Muscle layer of duodenum (tissue), 2 donors: Measurements from ENCODE around the gene TSPO.

Experiments
- H3K27ac ChIP-seq: one replicate; pipeline ENCODE4 v1.7.0; 2013; ENCODE audit warnings: mild to moderate bottlenecking, low read length
- H3K27me3 ChIP-seq: one replicate; pipeline ENCODE4 v1.7.0; 2013; ENCODE audit warnings: low read depth, mild to moderate bottlenecking, control low read depth, low read length
- H3K36me3 ChIP-seq, 2 donors: one replicate each; pipeline ENCODE4 v1.7.0; 2013; ENCODE audit warnings: low read length in 2 of 2, control low read depth in 1 of 2, mild to moderate bottlenecking in 1 of 2; ENCODE audit not compliant: insufficient read depth in 2 of 2, control insufficient read depth in 1 of 2
- H3K4me1 ChIP-seq, 2 donors: one replicate each; pipeline ENCODE4 v1.7.0; 2013; ENCODE audit warnings: low read length in 2 of 2, mild to moderate bottlenecking in 2 of 2, control low read depth in 1 of 2, moderate library complexity in 1 of 2; ENCODE audit not compliant: insufficient read depth in 2 of 2, control insufficient read depth in 1 of 2
- H3K4me3 ChIP-seq, 2 donors: one replicate each; pipeline ENCODE4 v1.7.0; 2013; ENCODE audit warnings: low read length in 2 of 2, low read depth in 1 of 2, mild to moderate bottlenecking in 1 of 2
- H3K9me3 ChIP-seq, 2 donors: one replicate each; pipeline ENCODE4 v1.7.0; 2013; ENCODE audit warnings: low read length in 2 of 2, control low read depth in 1 of 2, mild to moderate bottlenecking in 1 of 2; ENCODE audit not compliant: control insufficient read depth in 1 of 2
- donor health status: healthy.

TSPO gene

GRCh38 chr22:43200031-43200430 lies 48.7 kb downstream of the TSPO start:
- peaks cover 6% of the 10 kb centered on the region for H3K27me3 ChIP-seq
- H3K4me1 ChIP-seq: no peaks in the 10 kb centered on the region
- no peaks in the 10 kb centered on the region for H3K9me3 ChIP-seq
- H3K4me3 ChIP-seq: no peak overlapping the region
- no peaks in the 10 kb centered on the region for H3K36me3 ChIP-seq
- no peak overlapping the region for H3K27ac ChIP-seq

- H3K9me3 ChIP-seq: no peaks in the 10 kb centered on the region
- no peak overlapping the region for H3K27ac ChIP-seq
- H3K4me1 ChIP-seq: no peaks in the 10 kb centered on the region
- peaks cover 6% of the 10 kb centered on the region for H3K27me3 ChIP-seq
- H3K36me3 ChIP-seq: no peaks in the 10 kb centered on the region
- no peak overlapping the region for H3K4me3 ChIP-seq
These were observed 49.2 kb downstream of the TSPO start for GRCh38 chr22:43200555-43200954.

- Histone ChIP-seq H3K36me3 (no peaks in the 10 kb centered on the region), H3K4me3 (no peak overlapping the region), H3K27me3 (no peaks in the 10 kb centered on the region), H3K4me1 (no peaks in the 10 kb centered on the region), H3K27ac (no peak overlapping the region), H3K9me3 (no peaks in the 10 kb centered on the region)
These were observed 50.3 kb downstream of the TSPO start for GRCh38 chr22:43201486-43202219.

- no peaks in the 10 kb centered on the region for H3K27me3 ChIP-seq
- H3K27ac ChIP-seq: no peak overlapping the region
- no peaks in the 10 kb centered on the region for H3K36me3 ChIP-seq
- no peak overlapping the region for H3K4me3 ChIP-seq
- no peaks in the 10 kb centered on the region for H3K4me1 ChIP-seq
- H3K9me3 ChIP-seq: no peaks in the 10 kb centered on the region
These were observed 51.0 kb downstream of the TSPO start for GRCh38 chr22:43202326-43202725.

GRCh38 chr22:43202756-43203410 lies 51.5 kb downstream of the TSPO start:
- no peaks in the 10 kb centered on the region for H3K36me3 ChIP-seq
- no peak overlapping the region for H3K4me3 ChIP-seq
- no peaks in the 10 kb centered on the region for H3K27me3 ChIP-seq
- H3K9me3 ChIP-seq: no peaks in the 10 kb centered on the region
- no peak overlapping the region for H3K27ac ChIP-seq
- H3K4me1 ChIP-seq: no peaks in the 10 kb centered on the region

- H3K9me3 ChIP-seq: no peaks in the 10 kb centered on the region
- no peak overlapping the region for H3K4me3 ChIP-seq
- no peak overlapping the region for H3K27ac ChIP-seq
- no peaks in the 10 kb centered on the region for H3K36me3 ChIP-seq
- no peaks in the 10 kb centered on the region for H3K27me3 ChIP-seq
- no peaks in the 10 kb centered on the region for H3K4me1 ChIP-seq
These were observed 52.2 kb downstream of the TSPO start for GRCh38 chr22:43203471-43203981.

- Histone ChIP-seq H3K36me3 (no peaks in the 10 kb centered on the region), H3K4me3 (no peak overlapping the region), H3K27me3 (no peaks in the 10 kb centered on the region), H3K27ac (no peak overlapping the region), H3K4me1 (no peaks in the 10 kb centered on the region), H3K9me3 (no peaks in the 10 kb centered on the region)
These were observed 53.9 kb downstream of the TSPO start for GRCh38 chr22:43205261-43205691.

- no peaks in the 10 kb centered on the region for H3K27me3 ChIP-seq
- H3K36me3 ChIP-seq: no peaks in the 10 kb centered on the region
- H3K4me3 ChIP-seq: no peak overlapping the region
- H3K9me3 ChIP-seq: no peaks in the 10 kb centered on the region
- no peak overlapping the region for H3K27ac ChIP-seq
- H3K4me1 ChIP-seq: no peaks in the 10 kb centered on the region
These were observed 54.6 kb downstream of the TSPO start for GRCh38 chr22:43205748-43206508.

GRCh38 chr22:43206509-43207161 lies 55.3 kb downstream of the TSPO start:
- Histone ChIP-seq H3K36me3 (no peaks in the 10 kb centered on the region), H3K4me1 (no peaks in the 10 kb centered on the region), H3K27ac (no peak overlapping the region), H3K9me3 (no peaks in the 10 kb centered on the region), H3K4me3 (no peak overlapping the region), H3K27me3 (no peaks in the 10 kb centered on the region)

GRCh38 chr22:43207386-43207785 lies 56.0 kb downstream of the TSPO start:
- H3K27me3 ChIP-seq: no peaks in the 10 kb centered on the region
- no peaks in the 10 kb centered on the region for H3K36me3 ChIP-seq
- H3K4me3 ChIP-seq: no peak overlapping the region
- H3K27ac ChIP-seq: no peak overlapping the region
- H3K4me1 ChIP-seq: no peaks in the 10 kb centered on the region
- no peaks in the 10 kb centered on the region for H3K9me3 ChIP-seq
